NCI-H187 (cell line): ENCODE results near the gene ENOSF1.
A peak's percentile ranks its signal among the peaks of the same experiment; 100 is the strongest.
"Not testable (repeated sequence)": the region's sequence is repeated elsewhere in the genome, so short reads cannot be mapped to it uniquely, and the experiment has no call there.

Experiments
- DNase-seq, 2 experiments: peaks; one replicate each; lab custom pipeline; 2025; lab: John Stamatoyannopoulos, UW

Gene ENOSF1, protein sequence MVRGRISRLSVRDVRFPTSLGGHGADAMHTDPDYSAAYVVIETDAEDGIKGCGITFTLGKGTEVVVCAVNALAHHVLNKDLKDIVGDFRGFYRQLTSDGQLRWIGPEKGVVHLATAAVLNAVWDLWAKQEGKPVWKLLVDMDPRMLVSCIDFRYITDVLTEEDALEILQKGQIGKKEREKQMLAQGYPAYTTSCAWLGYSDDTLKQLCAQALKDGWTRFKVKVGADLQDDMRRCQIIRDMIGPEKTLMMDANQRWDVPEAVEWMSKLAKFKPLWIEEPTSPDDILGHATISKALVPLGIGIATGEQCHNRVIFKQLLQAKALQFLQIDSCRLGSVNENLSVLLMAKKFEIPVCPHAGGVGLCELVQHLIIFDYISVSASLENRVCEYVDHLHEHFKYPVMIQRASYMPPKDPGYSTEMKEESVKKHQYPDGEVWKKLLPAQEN

GRCh38 chr18:712401-713134 lies at the start of gene ENOSF1:
Gene ENOSF1, minus strand, starts transcription at chr18:712630. Its CDS starts 43 bp downstream, at chr18:712587.
- DNase-seq, result peak in 1 of 2 experiments; percentile 2

DNA sequence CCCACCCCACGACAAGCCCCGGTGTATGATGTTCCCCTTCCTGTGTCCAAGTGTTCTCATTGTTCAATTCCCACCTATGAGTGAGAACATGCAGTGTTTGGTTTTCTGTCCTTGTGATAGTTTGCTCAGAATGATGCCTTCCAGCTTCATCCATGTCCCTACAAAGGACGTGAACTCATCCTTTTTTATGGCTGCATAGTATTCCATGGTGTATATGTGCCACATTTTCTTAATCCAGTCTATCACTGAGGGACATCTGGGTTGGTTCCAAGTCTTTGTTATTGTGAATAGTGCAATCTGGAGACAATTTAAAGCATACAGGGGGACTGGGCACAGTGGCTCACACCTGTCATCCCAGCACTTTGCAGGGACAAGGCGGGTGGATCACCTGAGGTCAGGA lies 47.4 kb upstream of the ENOSF1 start:
- DNase-seq, result not testable (repeated sequence)

GRCh38 chr18:755506-755905 lies 43.1 kb upstream of the ENOSF1 start:
- no peak for DNase-seq

DNA sequence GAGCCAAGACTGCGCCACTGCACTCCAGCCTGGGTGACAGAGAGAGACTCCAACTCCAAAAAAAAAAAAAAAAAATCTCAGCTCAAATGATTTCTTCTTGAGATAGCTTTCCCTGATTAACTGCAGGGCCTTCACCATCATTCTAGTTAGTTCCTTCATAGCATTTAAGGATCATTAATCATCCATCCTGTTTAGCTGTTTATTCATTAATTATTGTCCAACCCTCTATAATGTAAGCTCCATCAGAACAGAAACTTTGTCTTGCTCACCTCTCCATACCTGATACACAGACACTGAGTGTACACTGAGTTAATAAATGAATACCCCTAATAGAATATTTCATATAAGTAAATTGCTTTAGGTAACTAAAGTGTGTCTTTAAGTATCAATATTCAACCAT lies 42.2 kb upstream of the ENOSF1 start:
- DNase-seq, result no peak

GRCh38 chr18:750456-750855 lies 38.0 kb upstream of the ENOSF1 start:
- DNase-seq, result no peak

GRCh38 chr18:744832-745597 lies 32.6 kb upstream of the ENOSF1 start:
- no peak for DNase-seq

DNA sequence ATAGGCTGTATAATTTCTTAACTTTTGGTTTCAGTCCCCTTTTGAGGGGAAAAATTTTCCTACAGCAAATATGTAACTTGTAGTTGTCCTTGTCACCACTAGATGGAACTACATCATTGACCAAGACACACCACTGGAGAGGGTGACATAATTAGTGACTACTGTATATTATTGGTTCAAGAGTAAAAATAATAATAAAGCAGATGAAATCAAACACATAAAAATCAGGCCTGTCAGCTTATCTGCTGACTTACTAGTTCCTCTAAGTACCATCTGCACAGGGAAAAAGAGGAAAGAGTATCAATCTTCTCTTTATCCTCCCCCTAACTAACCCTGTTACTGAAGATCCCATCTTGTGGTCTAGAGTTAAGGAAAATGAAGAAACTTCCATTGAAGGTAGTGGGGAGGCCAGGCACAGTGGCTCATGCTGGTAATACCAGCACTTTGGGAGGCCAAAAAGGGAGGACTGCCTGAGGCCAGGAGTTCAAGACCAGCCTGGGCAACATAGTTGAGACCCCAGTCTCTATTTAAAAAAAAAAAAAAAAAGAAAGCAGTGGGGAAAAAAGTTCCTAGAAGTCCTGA lies 29.6 kb upstream of the ENOSF1 start:
- DNase-seq, result no peak

GRCh38 chr18:732371-732770 lies 19.9 kb upstream of the ENOSF1 start:
- no peak for DNase-seq

DNA sequence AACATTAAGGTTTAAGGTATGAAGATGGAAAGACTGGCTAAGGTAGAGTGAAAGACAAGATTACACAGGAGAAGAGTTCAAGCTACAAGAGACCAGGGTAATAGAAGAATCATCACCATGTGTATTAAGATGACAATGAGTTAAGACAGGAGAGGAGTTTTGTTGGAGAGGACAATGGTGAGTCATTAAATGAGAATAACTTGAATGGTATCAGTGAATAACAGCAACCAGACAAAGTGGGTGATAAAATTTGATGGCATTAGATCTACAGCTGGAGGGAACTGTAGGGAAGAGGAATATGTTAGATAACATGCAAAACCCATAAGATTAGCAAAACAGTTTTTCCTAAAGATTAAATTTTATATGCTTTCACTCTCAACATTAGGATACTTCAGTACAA lies 18.8 kb upstream of the ENOSF1 start:
- no peak for DNase-seq

GRCh38 chr18:730692-731091 lies 18.3 kb upstream of the ENOSF1 start:
- DNase-seq, result no peak

- DNase-seq, result not testable (repeated sequence)
Measured at GRCh38 chr18:730120-730519, 17.7 kb upstream of the ENOSF1 start.

- DNase-seq, result no peak
Measured at GRCh38 chr18:725646-726045, 13.2 kb upstream of the ENOSF1 start.

- no peak for DNase-seq
Measured at GRCh38 chr18:723541-724080, 11.2 kb upstream of the ENOSF1 start.

GRCh38 chr18:717003-717402 lies 4.6 kb upstream of the ENOSF1 start:
- DNase-seq, result no peak

GRCh38 chr18:715626-716025 lies 3.2 kb upstream of the ENOSF1 start:
- no peak for DNase-seq

- DNase-seq, result no peak
Measured at GRCh38 chr18:713135-713490, 683 bp upstream of the ENOSF1 start.

- DNase-seq, result peak in 1 of 2 experiments; percentile 20
Measured at GRCh38 chr18:711657-712400, 601 bp downstream of the ENOSF1 start.

DNA sequence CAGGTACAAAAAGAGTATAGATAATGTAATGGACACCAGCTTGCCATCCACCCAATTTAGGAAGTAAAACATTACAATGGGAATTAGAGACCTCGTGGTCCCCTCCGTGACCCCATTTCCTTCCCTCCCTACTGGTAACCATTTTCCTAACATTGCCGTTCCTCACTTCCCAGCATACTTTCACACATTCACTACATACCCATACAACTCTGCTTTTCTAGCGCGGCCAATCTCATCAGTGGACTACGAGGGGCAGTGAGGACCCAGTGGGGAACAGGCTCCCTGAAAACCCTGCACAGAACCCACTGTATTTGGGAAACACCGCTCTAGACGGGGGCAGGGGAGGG lies 1.1 kb downstream of the ENOSF1 start:
- no peak for DNase-seq

DNA sequence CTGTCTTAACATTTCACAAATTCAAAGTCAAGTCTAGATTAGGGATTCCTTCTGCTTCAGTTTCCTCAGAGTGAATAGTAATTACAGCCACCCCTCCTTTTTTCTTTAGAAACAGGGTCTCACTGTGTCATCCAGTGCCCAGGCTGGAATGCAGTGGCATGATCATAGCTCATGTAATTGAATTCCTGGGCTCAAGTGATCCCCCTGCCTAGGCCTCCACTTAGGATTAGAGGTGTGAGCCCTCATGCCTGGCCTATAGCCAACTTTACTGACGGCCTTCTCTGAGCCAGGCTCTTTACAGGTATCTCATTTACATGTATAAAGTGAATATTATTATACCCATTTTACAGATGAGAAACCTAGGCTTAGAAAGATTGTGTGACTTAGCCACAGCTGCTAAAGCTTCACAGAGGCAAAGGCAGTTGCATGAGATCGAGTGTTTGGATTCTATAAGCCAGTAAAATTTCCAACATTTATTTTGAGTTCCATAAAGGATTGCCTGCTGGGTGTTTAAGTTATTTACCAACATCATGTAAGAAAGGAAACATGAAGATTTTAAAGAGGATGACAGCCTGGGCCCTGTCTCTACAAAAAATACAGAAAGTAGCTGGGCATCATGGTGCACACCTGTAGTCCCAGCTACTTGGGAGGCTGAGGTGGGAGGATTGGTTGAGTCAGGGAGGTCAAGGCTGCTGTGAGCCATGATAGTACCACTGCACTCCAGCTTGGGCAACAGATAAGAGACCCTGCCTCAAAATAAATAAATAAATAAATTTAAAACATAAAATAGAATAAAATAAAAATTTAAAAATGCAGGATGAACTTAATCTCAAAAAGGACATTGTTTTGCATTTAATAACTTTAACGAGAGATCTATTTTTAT lies 1.8 kb downstream of the ENOSF1 start:
- no peak for DNase-seq

DNA sequence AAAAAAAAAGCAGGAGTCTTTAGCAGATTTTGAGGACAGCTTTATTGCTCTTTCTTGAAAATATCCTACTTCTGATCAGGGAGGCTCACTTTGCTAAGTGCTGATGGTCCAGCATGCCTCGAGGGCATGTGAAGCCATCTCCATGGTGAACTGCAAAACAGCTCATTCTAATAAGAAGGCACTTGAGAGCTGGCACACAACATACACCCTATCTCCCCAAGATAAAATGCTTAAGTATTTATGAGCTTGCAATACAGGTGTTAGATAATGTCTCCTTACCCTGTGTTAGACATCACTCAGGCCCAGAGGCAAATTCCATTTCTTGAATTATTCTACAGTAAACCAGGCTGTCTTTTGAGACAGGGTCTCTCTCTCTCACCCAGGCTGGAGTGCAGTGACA lies 2.7 kb downstream of the ENOSF1 start:
- DNase-seq, result no peak
